HG02840 (cell line): ENCODE results near the gene TRPC4.

Experiments
- ATAC-seq: cut with Tn5 transposase; IDR thresholded peaks from one replicate; pipeline ENCODE4 v1.9.1; 2021; ENCODE audit warnings: mild to moderate bottlenecking, moderate library complexity, moderate number of reproducible peaks; ENCODE audit not compliant: unreplicated experiment, low FRiP score

TRPC4 gene

GRCh38 chr13:37736045-37736444 lies 133.5 kb downstream of the TRPC4 start:
- ATAC-seq: no peak

- ATAC-seq: no peak
These were observed 134.3 kb downstream of the TRPC4 start for GRCh38 chr13:37735293-37735692.

- ATAC-seq: no peak
These were observed 139.7 kb downstream of the TRPC4 start for GRCh38 chr13:37729876-37730275.

GRCh38 chr13:37716420-37717195 lies 153.0 kb downstream of the TRPC4 start:
- ATAC-seq: no peak

GRCh38 chr13:37715606-37716015 lies 154.0 kb downstream of the TRPC4 start:
- no peak for ATAC-seq

GRCh38 chr13:37709318-37709717 lies 160.3 kb downstream of the TRPC4 start:
- no peak for ATAC-seq

- ATAC-seq: no peak
These were observed 161.7 kb downstream of the TRPC4 start for GRCh38 chr13:37707739-37708500.

GRCh38 chr13:37706041-37706440 lies 163.5 kb downstream of the TRPC4 start:
- no peak for ATAC-seq

GRCh38 chr13:37701972-37702371 lies 167.6 kb downstream of the TRPC4 start:
- no peak for ATAC-seq

GRCh38 chr13:37701306-37701705 lies 168.3 kb downstream of the TRPC4 start:
- no peak for ATAC-seq

- no peak for ATAC-seq
These were observed 168.7 kb downstream of the TRPC4 start for GRCh38 chr13:37700887-37701286.

GRCh38 chr13:37695200-37695599 lies 174.4 kb downstream of the TRPC4 start:
- no peak for ATAC-seq

- no peak for ATAC-seq
These were observed 179.2 kb downstream of the TRPC4 start for GRCh38 chr13:37690361-37690760.

GRCh38 chr13:37686501-37686900 lies 183.1 kb downstream of the TRPC4 start:
- ATAC-seq: no peak

- no peak for ATAC-seq
These were observed 184.4 kb downstream of the TRPC4 start for GRCh38 chr13:37685206-37685605.

GRCh38 chr13:37682496-37682895 lies 187.1 kb downstream of the TRPC4 start:
- ATAC-seq: no peak

GRCh38 chr13:37681281-37682032 lies 188.1 kb downstream of the TRPC4 start:
- ATAC-seq: no peak

- ATAC-seq: no peak
These were observed 189.4 kb downstream of the TRPC4 start for GRCh38 chr13:37680137-37680536.

GRCh38 chr13:37679043-37679442 lies 190.5 kb downstream of the TRPC4 start:
- ATAC-seq: no peak

GRCh38 chr13:37669845-37670244 lies 199.7 kb downstream of the TRPC4 start:
- no peak for ATAC-seq

GRCh38 chr13:37667702-37668101 lies 201.9 kb downstream of the TRPC4 start:
- no peak for ATAC-seq
